Hepatocyte (in vitro differentiated cells): Measurements from ENCODE around the gene PARD3B. TPM values are rescaled to one million over a fixed set of nuclear protein-coding genes. Genes with fewer than 3 reads are reported as not detected.

Experiments used
- DNase-seq: peaks from one replicate; pipeline ENCODE4 v3.0.0-alpha.2; 2016; ENCODE audit warnings: low spot score
- H2AFZ ChIP-seq: fragments of 200-600 bp; sonication (generic); 2 replicates; pipeline ENCODE4 v1.6.0; 2016; ENCODE audit warnings: antibody characterized with exemption, mild to moderate bottlenecking
- H3K27ac ChIP-seq: fragments of 200-600 bp; sonication (generic); 2 replicates; pipeline ENCODE4 v1.5.1; 2016; ENCODE audit warnings: mild to moderate bottlenecking
- H3K27me3 ChIP-seq: fragments of 200-600 bp; sonication (generic); 2 replicates; pipeline ENCODE4 v1.6.1; 2016
- H3K36me3 ChIP-seq: fragments of 200-600 bp; sonication (generic); replicated peaks from 2 replicates; pipeline ENCODE4 v1.5.1; 2016; ENCODE audit warnings: low read depth; ENCODE audit not compliant: insufficient read depth
- H3K4me1 ChIP-seq: fragments of 200-600 bp; sonication (generic); 2 replicates; pipeline ENCODE4 v1.5.1; 2016; ENCODE audit warnings: mild to moderate bottlenecking, moderate library complexity; ENCODE audit not compliant: insufficient read depth
- H3K4me2 ChIP-seq: fragments of 200-600 bp; sonication (generic); 2 replicates; pipeline ENCODE4 v1.6.0; 2016
- H3K4me3 ChIP-seq: fragments of 200-600 bp; sonication (generic); 2 replicates; pipeline ENCODE4 v1.5.1; 2016; ENCODE audit warnings: mild to moderate bottlenecking
- H3K79me2 ChIP-seq: fragments of 200-600 bp; sonication (generic); 2 replicates; pipeline ENCODE4 v1.6.0; 2017; ENCODE audit warnings: mild to moderate bottlenecking
- H3K9me2 ChIP-seq: fragments of 200-600 bp; sonication (generic); replicated peaks from 2 replicates; pipeline ENCODE4 v1.6.0; 2017; ENCODE audit warnings: mild to moderate bottlenecking; ENCODE audit not compliant: insufficient read depth
- H3K9me3 ChIP-seq: fragments of 200-600 bp; sonication (generic); 2 replicates; pipeline ENCODE4 v1.5.1; 2016; ENCODE audit warnings: low read depth, mild to moderate bottlenecking
- H4K20me1 ChIP-seq: fragments of 200-600 bp; sonication (generic); 2 replicates; pipeline ENCODE4 v1.6.0; 2016; ENCODE audit warnings: mild to moderate bottlenecking; ENCODE audit not compliant: insufficient read depth, poor library complexity, severe bottlenecking
- EZH2 ChIP-seq: fragments of 200-600 bp; sonication (generic); IDR thresholded peaks from 2 replicates; pipeline ENCODE4 v1.6.1; 2016; ENCODE audit warnings: antibody characterized with exemption, mild to moderate bottlenecking, borderline replicate concordance
- EZH2phosphoT487 ChIP-seq: fragments of 200-600 bp; sonication (generic); IDR thresholded peaks from one replicate; pipeline ENCODE4 v1.6.1; 2018; ENCODE audit warnings: antibody characterized with exemption, mild to moderate bottlenecking, low read depth, moderate library complexity; ENCODE audit not compliant: unreplicated experiment, severe bottlenecking
- WGBS: methylation state at CpG from one replicate; pipeline ENCODE4 v1.1.6; 2016; ENCODE audit warnings: low lambda C conversion rate; ENCODE audit errors: missing lambda C conversion rate; 5-methylcytosine and 5-hydroxymethylcytosine counted together
- polyA plus RNA-seq: library from polyadenylated mRNA; unstranded; fragments of >200 nt; fragmentation: Nextera tagmentation; extraction: Ambion mirVana; gene quantifications from 2 replicates; pipeline ENCODE4 v1.2.1, GENCODE V29; 2016
- small RNA-seq: library from RNA; depleted of rRNA; stranded (forward); fragments of <200 nt; gene quantifications from one replicate; pipeline ENCODE3, GENCODE V24; 2014
- total RNA-seq: library from RNA; depleted of rRNA; stranded (reverse); fragments of >200 nt; gene quantifications from 2 replicates; pipeline ENCODE4 v1.2.3, GENCODE V29; 2014
- TF ChIP-seq, protein P1 (sequence below): fragments of 200-600 bp; sonication (generic); IDR thresholded peaks from 2 replicates; pipeline ENCODE4 v1.5.1; 2016; ENCODE audit warnings: antibody characterized with exemption, mild to moderate bottlenecking; ENCODE audit not compliant: poor library complexity

The PARD3B gene
- total and polyA plus RNA-seq, 2 experiments from 2014 or later, result 11.5 to 21.7 TPM

DNA sequence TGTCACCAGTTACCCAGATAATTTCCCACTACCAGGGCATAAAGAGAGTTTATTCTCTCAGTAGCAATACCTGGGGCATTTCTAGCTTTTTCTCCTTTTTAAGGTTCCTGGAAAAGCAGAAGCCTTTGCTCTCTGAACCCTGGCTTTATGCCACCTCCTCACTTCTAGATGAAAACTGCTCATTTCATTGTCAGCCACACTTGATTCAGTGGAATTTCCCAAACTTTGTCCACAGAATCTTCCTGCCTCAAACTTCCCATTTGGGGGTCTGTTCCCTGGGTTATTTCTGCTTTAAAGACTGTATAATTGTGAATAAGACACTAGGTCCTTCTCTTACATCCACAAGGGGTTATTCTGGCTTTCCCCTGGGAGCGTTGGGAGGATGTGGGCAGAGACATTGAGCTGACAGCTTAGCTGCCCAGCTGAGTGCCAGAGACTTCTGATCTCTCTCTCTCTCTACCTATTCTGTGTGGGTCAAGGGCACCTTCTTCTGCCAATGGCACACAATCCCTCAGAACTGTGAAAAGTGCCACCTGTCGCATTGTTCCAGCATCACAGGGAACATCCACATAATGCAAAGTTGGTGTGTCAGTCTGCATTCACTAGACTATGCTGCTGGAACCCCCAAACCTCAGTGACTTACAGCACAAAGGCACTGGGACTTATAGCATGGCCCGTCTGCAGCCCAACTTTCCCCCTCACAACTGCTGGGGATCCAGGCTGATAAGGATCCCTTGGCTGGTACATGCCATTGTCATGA is 1117.1 kb downstream of the PARD3B start:
- H2AFZ ChIP-seq, result no peak overlapping the region
- no peaks in the 10 kb centered on the region for H3K9me2 ChIP-seq
- TF ChIP-seq, protein P1, sequence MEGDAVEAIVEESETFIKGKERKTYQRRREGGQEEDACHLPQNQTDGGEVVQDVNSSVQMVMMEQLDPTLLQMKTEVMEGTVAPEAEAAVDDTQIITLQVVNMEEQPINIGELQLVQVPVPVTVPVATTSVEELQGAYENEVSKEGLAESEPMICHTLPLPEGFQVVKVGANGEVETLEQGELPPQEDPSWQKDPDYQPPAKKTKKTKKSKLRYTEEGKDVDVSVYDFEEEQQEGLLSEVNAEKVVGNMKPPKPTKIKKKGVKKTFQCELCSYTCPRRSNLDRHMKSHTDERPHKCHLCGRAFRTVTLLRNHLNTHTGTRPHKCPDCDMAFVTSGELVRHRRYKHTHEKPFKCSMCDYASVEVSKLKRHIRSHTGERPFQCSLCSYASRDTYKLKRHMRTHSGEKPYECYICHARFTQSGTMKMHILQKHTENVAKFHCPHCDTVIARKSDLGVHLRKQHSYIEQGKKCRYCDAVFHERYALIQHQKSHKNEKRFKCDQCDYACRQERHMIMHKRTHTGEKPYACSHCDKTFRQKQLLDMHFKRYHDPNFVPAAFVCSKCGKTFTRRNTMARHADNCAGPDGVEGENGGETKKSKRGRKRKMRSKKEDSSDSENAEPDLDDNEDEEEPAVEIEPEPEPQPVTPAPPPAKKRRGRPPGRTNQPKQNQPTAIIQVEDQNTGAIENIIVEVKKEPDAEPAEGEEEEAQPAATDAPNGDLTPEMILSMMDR, result no peak
- no peak for TF ChIP-seq EZH2phosphoT487
- TF ChIP-seq EZH2, result no peak
- no peaks in the 10 kb centered on the region for H4K20me1 ChIP-seq
- no peaks in the 10 kb centered on the region for H3K27me3 ChIP-seq
- no peak for DNase-seq
- no peak overlapping the region for H3K4me2 ChIP-seq
- H3K27ac ChIP-seq, result no peak overlapping the region
- no peaks in the 10 kb centered on the region for H3K36me3 ChIP-seq
- no peaks in the 10 kb centered on the region for H3K4me1 ChIP-seq
- no peak overlapping the region for H3K4me3 ChIP-seq
- 97% methylated on average over 3 of the region's 3 CpGs for WGBS
- no peaks in the 10 kb centered on the region for H3K79me2 ChIP-seq
- no peaks in the 10 kb centered on the region for H3K9me3 ChIP-seq

DNA sequence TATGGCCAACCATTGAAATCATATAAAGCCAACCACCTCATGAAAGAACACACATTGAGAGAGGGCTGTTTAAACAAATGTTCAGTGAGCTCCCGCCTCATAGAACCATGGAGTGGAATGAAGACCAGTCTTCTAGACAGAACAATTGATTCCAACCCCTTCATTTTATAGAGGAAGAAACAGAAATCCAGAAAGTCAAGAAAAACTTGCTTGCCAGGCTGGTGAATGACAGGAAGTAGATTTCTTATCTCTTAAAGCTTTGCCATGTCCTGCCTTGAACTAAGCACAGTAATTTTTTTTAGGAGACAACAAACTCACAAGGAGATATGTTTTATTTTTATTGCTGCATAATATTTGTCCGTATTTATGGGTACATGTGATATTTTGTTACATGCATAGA is 1120.5 kb downstream of the PARD3B start:
- H2AFZ ChIP-seq, result no peak overlapping the region
- no peak overlapping the region for H3K27ac ChIP-seq
- no peaks in the 10 kb centered on the region for H3K9me2 ChIP-seq
- H3K4me1 ChIP-seq, result no peaks in the 10 kb centered on the region
- no peaks in the 10 kb centered on the region for H3K79me2 ChIP-seq
- no peak overlapping the region for H3K4me2 ChIP-seq
- WGBS, result 75% methylated on average over 2 of the region's 2 CpGs
- no peaks in the 10 kb centered on the region for H3K27me3 ChIP-seq
- no peak overlapping the region for H3K4me3 ChIP-seq
- H3K36me3 ChIP-seq, result no peaks in the 10 kb centered on the region
- DNase-seq, result no peak
- TF ChIP-seq EZH2 (no peak), EZH2phosphoT487 (no peak)
- TF ChIP-seq, protein P1, result no peak
- no peaks in the 10 kb centered on the region for H4K20me1 ChIP-seq
- H3K9me3 ChIP-seq, result no peaks in the 10 kb centered on the region

Small RNA genes lying within 50 kb of the gene (small RNA-seq; reads per million reads assigned to genes)
- gene AC008171.1, result not detected
